Transverse colon (tissue), 4 donors: Measurements from ENCODE around the gene RGP1. TPM values are rescaled to one million over a fixed set of nuclear protein-coding genes. Genes with fewer than 3 reads are reported as not detected.

Experiments used
- DNase-seq: peaks from one replicate; pipeline ENCODE4 v3.0.0-alpha.2; 2019
- H3K27ac ChIP-seq, 4 donors: fragments of 200-600 bp; sonication (generic); 2 replicates each; pipeline ENCODE4 v1.5.1; 2016 to 2018; ENCODE audit warnings: inconsistent platforms in 4 of 4
- H3K27me3 ChIP-seq: fragments of 200-600 bp; sonication (generic); 2 replicates; pipeline ENCODE4 v1.5.1; 2017; ENCODE audit warnings: inconsistent platforms
- H3K36me3 ChIP-seq, 4 donors: fragments of 200-600 bp; sonication (generic); 2 replicates each; pipeline ENCODE4 v1.5.1; 2017 to 2019; ENCODE audit warnings: inconsistent platforms in 4 of 4
- H3K4me1 ChIP-seq, 4 donors: fragments of 200-600 bp; sonication (generic); 2 replicates each; pipeline ENCODE4 v1.5.1; 2017 to 2020; ENCODE audit warnings: inconsistent platforms in 4 of 4
- H3K4me3 ChIP-seq, 4 donors: fragments of 200-600 bp; sonication (generic); 1 replicate in 1 of 4; 2 replicates in 3 of 4; pipeline versions ENCODE4 v1.5.1 to v1.6.1; 2017 to 2019; ENCODE audit warnings: inconsistent platforms in 4 of 4
- H3K9me3 ChIP-seq, 2 donors: fragments of 200-600 bp; sonication (generic); 2 replicates each; pipeline ENCODE4 v1.5.1; 2017 to 2019; ENCODE audit warnings: inconsistent platforms in 2 of 2
- CTCF ChIP-seq, 5 experiments: fragments of 200-600 bp in 3 of 5; fragments of 450-650 bp in 2 of 5; sonication (generic) in 3 of 5; IDR thresholded peaks; 1 replicate in 2 of 5; 2 replicates in 3 of 5; pipeline ENCODE4 v1.5.1; 2016 to 2017; ENCODE audit warnings: antibody characterized with exemption in 5 of 5, inconsistent platforms in 3 of 5, mild to moderate bottlenecking in 2 of 5, moderate library complexity in 1 of 5
- EP300 ChIP-seq: sonication (generic); formaldehyde crosslinking; IDR thresholded peaks from one replicate; pipeline ENCODE4 v1.6.1; 2017; ENCODE audit warnings: antibody characterized with exemption, low read depth
- POLR2A ChIP-seq: fragments of 450-650 bp; IDR thresholded peaks from one replicate; pipeline ENCODE4 v1.6.1; 2016; ENCODE audit warnings: antibody characterized with exemption, mild to moderate bottlenecking, moderate library complexity
- POLR2AphosphoS5 ChIP-seq, 3 donors: sonication (generic); formaldehyde crosslinking; IDR thresholded peaks; one replicate each; pipeline ENCODE4 v1.6.1; 2016; ENCODE audit warnings: antibody characterized with exemption in 3 of 3
- WGBS, 2 donors: methylation state at CpG; one replicate each; pipeline ENCODE4 v1.1.5; 2018; ENCODE audit warnings: low coverage in 1 of 2; 5-methylcytosine and 5-hydroxymethylcytosine counted together
- in situ Hi-C, 4 donors: fragments of 200-750 bp; cut with MboI; loops; one replicate each; pipeline versions ENCODE4 v1.15.0 to v1.15.1; 2017; ENCODE audit warnings: low sequenced_read_pairs in 3 of 4, low pct_ligation_motif_present in 1 of 4, low pct_unique_long_range_greater_than_20kb in 1 of 4
- intact Hi-C: fragments of 100-400 bp; cut with DNase I; formaldehyde crosslinking; loops from one replicate; pipeline ENCODE4 v1.15.1; 2023; ENCODE audit warnings: low total_unique reads
- total RNA-seq, 4 donors: library from RNA; depleted of rRNA; stranded (reverse); fragments of >200 nt; gene quantifications; one replicate each; pipeline ENCODE4 v1.1.0, GENCODE V29; 2016

The RGP1 gene
- total RNA-seq, 4 donors from 2014 or later: 30.3 to 47.5 (median 43.7) TPM

- in situ Hi-C loops (no loop called here), intact Hi-C loops (no loop called here)
- Histone ChIP-seq H3K9me3 (no peaks in the 10 kb centered on the region), H3K27me3 (no peaks in the 10 kb centered on the region), H3K27ac (no peak overlapping the region), H3K4me3 (no peak overlapping the region), H3K4me1 (peaks cover 0 to 27% (median 3%) of the 10 kb centered on the region in 4 donors), H3K36me3 (no peaks in the 10 kb centered on the region)
- no peak for DNase-seq
- TF ChIP-seq POLR2AphosphoS5 (IDR thresholded peaks at IDR 0.05) (no peak), EP300 (no peak), CTCF (IDR thresholded peaks at IDR 0.05) (no peak), POLR2A (no peak)
- WGBS, 2 donors: 83 to 100% methylated on average over 1 of the region's 1 CpG
These were observed 14.7 kb downstream of the RGP1 start for GRCh38 chr9:35763803-35764202.

- WGBS, 2 donors: 75 to 84% methylated on average over 1 to 2 of the region's 2 CpGs
- peaks cover 16 to 28% (median 17%) of the 10 kb centered on the region in 4 donors for H3K4me1 ChIP-seq
- in situ Hi-C loops: no loop called here
- H3K9me3 ChIP-seq: no peaks in the 10 kb centered on the region
- DNase-seq: no peak
- H3K4me3 ChIP-seq: no peak overlapping the region
- no peaks in the 10 kb centered on the region for H3K36me3 ChIP-seq
- intact Hi-C loops: no loop called here
- TF ChIP-seq EP300: no peak
- no peak for TF ChIP-seq CTCF (IDR thresholded peaks at IDR 0.05)
- TF ChIP-seq POLR2AphosphoS5 (IDR thresholded peaks at IDR 0.05): no peak
- no peak for TF ChIP-seq POLR2A
- no peak overlapping the region for H3K27ac ChIP-seq
- H3K27me3 ChIP-seq: no peaks in the 10 kb centered on the region
These were observed 17.9 kb downstream of the RGP1 start for GRCh38 chr9:35766997-35767396.

- Histone ChIP-seq H3K36me3 (no peaks in the 10 kb centered on the region), H3K27me3 (no peaks in the 10 kb centered on the region), H3K27ac (no peak overlapping the region), H3K4me3 (no peak overlapping the region), H3K9me3 (no peaks in the 10 kb centered on the region), H3K4me1 (peaks cover 18 to 28% (median 20%) of the 10 kb centered on the region in 4 donors)
- no peak for TF ChIP-seq CTCF (IDR thresholded peaks at IDR 0.05)
- no peak for TF ChIP-seq POLR2AphosphoS5 (IDR thresholded peaks at IDR 0.05)
- no peak for TF ChIP-seq POLR2A
- TF ChIP-seq EP300: no peak
- WGBS, 2 donors: 89 to 92% methylated on average over 1 of the region's 1 CpG
- intact Hi-C loops: no loop called here
- DNase-seq: no peak
- in situ Hi-C loops: no loop called here
These were observed 18.4 kb downstream of the RGP1 start for GRCh38 chr9:35767458-35767857.

- Histone ChIP-seq H3K27ac (no peak overlapping the region), H3K27me3 (no peaks in the 10 kb centered on the region), H3K36me3 (no peaks in the 10 kb centered on the region), H3K4me3 (no peak overlapping the region), H3K4me1 (peaks cover 18 to 28% (median 20%) of the 10 kb centered on the region in 4 donors), H3K9me3 (no peaks in the 10 kb centered on the region)
- 96% methylated on average over 1 of the region's 1 CpG; no CpG with 5 or more reads in 1 of the 2 donors for WGBS, 2 donors
- in situ Hi-C loops (no loop called here), intact Hi-C loops (no loop called here)
- TF ChIP-seq CTCF (IDR thresholded peaks at IDR 0.05): no peak
- no peak for TF ChIP-seq POLR2A
- no peak for TF ChIP-seq EP300
- no peak for TF ChIP-seq POLR2AphosphoS5 (IDR thresholded peaks at IDR 0.05)
- no peak for DNase-seq
These were observed 20.7 kb downstream of the RGP1 start for GRCh38 chr9:35769763-35770162.
